B cell (primary cell): ENCODE data around the gene HDHD5. TPM values are rescaled to one million over a fixed set of nuclear protein-coding genes. Genes with fewer than 3 reads are reported as not detected.

Source experiments
- ATAC-seq: fragments of 200-7000 bp; cut with Tn5 transposase; one replicate; pipeline ENCODE4 v1.10.0; 2021; ENCODE audit warnings: low read depth, mild to moderate bottlenecking, moderate number of reproducible peaks, moderate library complexity
- CTCF ChIA-PET: fragments of 350-600 bp; sonication (Branson Sonifier 250); formaldehyde crosslinking; loops from one replicate; lab custom pipeline; 2021; ENCODE audit warnings: antibody characterized with exemption, inconsistent platforms; lab: Charles Lee
- POLR2A ChIA-PET: fragments of 350-600 bp; sonication (Branson Sonifier 250); formaldehyde crosslinking; loops from one replicate; lab custom pipeline; 2021; ENCODE audit warnings: antibody characterized with exemption; lab: Charles Lee
- DNase-seq: peaks from one replicate; pipeline ENCODE4 v3.0.0; 2013
- H2AFZ ChIP-seq: 2 replicates; pipeline ENCODE4 v1.6.1; 2012; ENCODE audit warnings: mild to moderate bottlenecking, low read depth, low read length; ENCODE audit not compliant: insufficient read depth, poor library complexity, severe bottlenecking
- H3K27ac ChIP-seq, 2 donors: 1 replicate in 1 of 2; 2 replicates in 1 of 2; pipeline ENCODE4 v1.5.1; 2012 to 2013; ENCODE audit warnings: low read length in 2 of 2, mild to moderate bottlenecking in 2 of 2, moderate library complexity in 1 of 2
- H3K27me3 ChIP-seq, 4 experiments: fragments of 200-600 bp in 1 of 4; sonication (generic) in 1 of 4; replicated peaks in 1 of 4; 1 replicate in 2 of 4; 2 replicates in 2 of 4; pipeline versions ENCODE4 v1.6.1 to v1.7.0; 2013 to 2016; ENCODE audit warnings: low read length in 3 of 4, mild to moderate bottlenecking in 2 of 4, mixed read lengths in 1 of 4, moderate library complexity in 1 of 4; ENCODE audit not compliant: insufficient read depth in 4 of 4, control insufficient read depth in 3 of 4; ENCODE audit errors: control extremely low read depth in 1 of 4
- H3K36me3 ChIP-seq, 2 experiments: replicated peaks in 1 of 2; 1 replicate in 1 of 2; 2 replicates in 1 of 2; pipeline versions ENCODE4 v1.6.1 to v1.7.1; 2013; ENCODE audit warnings: low read length in 1 of 2; ENCODE audit not compliant: insufficient read depth in 2 of 2, control insufficient read depth in 1 of 2; ENCODE audit errors: control extremely low read depth in 1 of 2, extremely low read depth in 1 of 2
- H3K4me1 ChIP-seq, 2 donors: fragments of 200-600 bp in 1 of 2; sonication (generic) in 1 of 2; 1 replicate in 1 of 2; 2 replicates in 1 of 2; pipeline versions ENCODE4 v1.5.1 to v1.6.1; 2013 to 2017; ENCODE audit warnings: low read length in 2 of 2; ENCODE audit not compliant: control insufficient read depth in 2 of 2, insufficient read depth in 2 of 2
- H3K4me2 ChIP-seq: replicated peaks from 2 replicates; pipeline ENCODE3; 2012; ENCODE audit warnings: mild to moderate bottlenecking, low read depth, low read length; ENCODE audit not compliant: poor library complexity, severe bottlenecking
- H3K4me3 ChIP-seq, 5 experiments: fragments of 200-600 bp in 1 of 5; sonication (generic) in 1 of 5; 1 replicate in 3 of 5; 2 replicates in 2 of 5; pipeline versions ENCODE4 v1.5.1 to v1.7.0; 2011 to 2016; ENCODE audit warnings: low read length in 4 of 5, mild to moderate bottlenecking in 4 of 5, low read depth in 2 of 5, control low read depth in 1 of 5, moderate library complexity in 1 of 5; ENCODE audit not compliant: insufficient read depth in 1 of 5; ENCODE audit errors: control extremely low read depth in 1 of 5, extremely low read depth in 1 of 5
- H3K79me2 ChIP-seq: fragments of 200-600 bp; sonication (generic); one replicate; pipeline ENCODE4 v1.6.0; 2016; ENCODE audit warnings: low read length; ENCODE audit not compliant: control insufficient read depth, insufficient read depth
- H3K9ac ChIP-seq: fragments of 200-600 bp; sonication (generic); 2 replicates; pipeline ENCODE4 v1.6.1; 2017; ENCODE audit warnings: mild to moderate bottlenecking, low read length, moderate library complexity
- H3K9me3 ChIP-seq, 3 donors: one replicate each; pipeline versions ENCODE4 v1.6.1 to v1.7.1; 2013; ENCODE audit warnings: low read length in 2 of 3; ENCODE audit not compliant: control insufficient read depth in 2 of 3, insufficient read depth in 1 of 3; ENCODE audit errors: control extremely low read depth in 1 of 3
- H4K20me1 ChIP-seq: 2 replicates; pipeline ENCODE4 v1.6.0; 2012; ENCODE audit warnings: mild to moderate bottlenecking, low read length; ENCODE audit not compliant: insufficient read depth, control insufficient read depth, poor library complexity, severe bottlenecking
- H3K27ac Mint-ChIP-seq: one replicate; pipeline ENCODE4 v1.8.0; 2021; ENCODE audit warnings: mixed read lengths
- H3K27me3 Mint-ChIP-seq: one replicate; pipeline ENCODE4 v1.8.0; 2021; ENCODE audit warnings: mixed read lengths
- H3K4me1 Mint-ChIP-seq: one replicate; pipeline ENCODE4 v1.8.0; 2021; ENCODE audit warnings: mixed read lengths
- H3K4me3 Mint-ChIP-seq: one replicate; pipeline ENCODE4 v1.8.0; 2021; ENCODE audit warnings: mixed read lengths
- H3K9me3 Mint-ChIP-seq: one replicate; pipeline ENCODE4 v1.8.0; 2022; ENCODE audit warnings: mixed read lengths; ENCODE audit not compliant: insufficient read depth
- CTCF ChIP-seq: fragments of 200-600 bp; IDR thresholded peaks from one replicate; pipeline ENCODE4 v1.8.0; 2022; ENCODE audit warnings: antibody characterized with exemption, mild to moderate bottlenecking
- EZH2 ChIP-seq: IDR thresholded peaks from 2 replicates; pipeline ENCODE4 v1.6.1; 2012; ENCODE audit warnings: borderline replicate concordance, low read depth, mild to moderate bottlenecking, moderate library complexity, low read length; ENCODE audit not compliant: insufficient read depth, poor library complexity, severe bottlenecking
- WGBS: methylation state at CpG from one replicate; pipeline ENCODE4 v1.1.5; 2013; ENCODE audit warnings: missing lambda C conversion rate; ENCODE audit not compliant: insufficient coverage; 5-methylcytosine and 5-hydroxymethylcytosine counted together
- intact Hi-C: fragments of 100-400 bp; cut with micrococcal nuclease; formaldehyde crosslinking; loops from one replicate; pipeline ENCODE4 v1.10.0; 2022
- polyA plus RNA-seq: library from polyadenylated mRNA; depleted of rRNA; stranded (reverse); fragments of >200 nt; gene quantifications from 2 replicates; pipeline ENCODE4 v1.2.3, GENCODE V29; 2012
- total RNA-seq, 2 donors: library from RNA; stranded (reverse); fragments of 120-200 nt in 1 of 2; gene quantifications; 1 replicate in 1 of 2; 2 replicates in 1 of 2; pipeline versions ENCODE4 v1.2.3 to v1.2.4, GENCODE V29; 2013 to 2022

HDHD5 gene
- total and polyA plus RNA-seq, 2 donors (not counting 1 experiment from before 2014, with no cell fraction given) = 17.7 to 37.7 TPM

DNA sequence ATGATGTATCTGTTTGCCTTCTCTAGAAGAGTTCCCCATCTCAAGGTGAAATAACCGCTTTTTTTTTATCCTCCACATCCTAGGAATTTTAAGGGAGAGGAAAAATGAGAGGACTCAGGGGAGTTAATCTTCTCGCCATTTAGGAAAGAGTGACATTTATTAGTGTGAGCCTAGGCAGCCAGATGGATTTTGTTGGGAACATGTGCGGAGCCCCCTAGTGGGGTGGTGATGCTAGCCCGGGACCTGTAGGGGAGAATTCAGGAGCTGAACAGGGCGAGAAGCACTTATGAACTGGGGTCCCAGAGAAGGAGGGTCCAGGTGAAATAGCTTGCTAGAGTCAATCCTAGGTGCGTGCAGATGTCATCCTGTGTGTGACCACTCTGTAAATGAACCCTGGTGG is 63.5 kb downstream of the HDHD5 start:
- Histone ChIP-seq H3K4me3 (no peak overlapping the region), H3K79me2 (peaks cover 54% of the 10 kb centered on the region), H2AFZ (no peak overlapping the region), H3K27me3 (no peaks in the 10 kb centered on the region), H3K9me3 (no peaks in the 10 kb centered on the region), H3K9ac (no peak overlapping the region), H3K27ac (no peak overlapping the region), H3K36me3 (peaks cover 0 to 19% of the 10 kb centered on the region in 2 experiments), H3K4me2 (no peak overlapping the region), H3K4me1 (peaks cover 23 to 26% of the 10 kb centered on the region in 2 donors), H4K20me1 (peaks cover 39% of the 10 kb centered on the region)
- Mint-ChIP-seq H3K27me3 (no peaks in the 10 kb centered on the region), H3K4me3 (no peak overlapping the region), H3K9me3 (no peaks in the 10 kb centered on the region), H3K27ac (no peak overlapping the region), H3K4me1 (peaks cover 31% of the 10 kb centered on the region)
- intact Hi-C loops = no loop called here
- 96% methylated on average over 5 of the region's 6 CpGs for WGBS
- no peak for ATAC-seq
- ChIA-PET CTCF (interaction anchor here (1.2 kb wide), 1 partner anchor 405 kb away, joined by 3 read pairs; no protein-coding TSS in a partner anchor), POLR2A (no interaction called here)
- DNase-seq = no peak
- TF ChIP-seq EZH2 (no peak), CTCF (no peak)

- H3K79me2 ChIP-seq = peaks cover 78% of the 10 kb centered on the region
- no peak overlapping the region for H3K27ac Mint-ChIP-seq
Observed at GRCh38 chr22:17093081-17093480, 66.0 kb downstream of the HDHD5 start.

More at GRCh38 chr22:17093081-17093480, 66.0 kb downstream of the HDHD5 start:
- H3K27me3 ChIP-seq = no peaks in the 10 kb centered on the region
- no peak for DNase-seq
- H3K9me3 ChIP-seq = no peaks in the 10 kb centered on the region
- no peak for ATAC-seq
- no peak overlapping the region for H2AFZ ChIP-seq
- no peak overlapping the region for H3K4me3 ChIP-seq
- intact Hi-C loops = no loop called here
- H3K9me3 Mint-ChIP-seq = no peaks in the 10 kb centered on the region
- no peaks in the 10 kb centered on the region for H3K36me3 ChIP-seq
- no peaks in the 10 kb centered on the region for H3K27me3 Mint-ChIP-seq
- TF ChIP-seq EZH2 (no peak), CTCF (no peak)
- peaks cover 45% of the 10 kb centered on the region for H4K20me1 ChIP-seq
- H3K4me1 Mint-ChIP-seq = peaks cover 24% of the 10 kb centered on the region
- 95% methylated on average over 2 of the region's 3 CpGs for WGBS
- H3K9ac ChIP-seq = no peak overlapping the region
- H3K4me1 ChIP-seq = peaks cover 13 to 17% of the 10 kb centered on the region in 2 donors
- H3K27ac ChIP-seq = no peak overlapping the region
- ChIA-PET CTCF (interaction anchor here (0.8 to 1.3 kb wide), 3 partner anchors 35 to 409 kb away, joined by 3 to 4 read pairs (median 3); no protein-coding TSS in a partner anchor), POLR2A (no interaction called here)
- H3K4me3 Mint-ChIP-seq = no peak overlapping the region
- no peak overlapping the region for H3K4me2 ChIP-seq
